MCF 10A (cell line): Measurements from ENCODE around the gene NSF. TPM values are rescaled to one million over a fixed set of nuclear protein-coding genes. Genes with fewer than 3 reads are reported as not detected.
A peak's percentile ranks its signal among the peaks of the same experiment; 100 is the strongest.
"Not testable (repeated sequence)": the region's sequence is repeated elsewhere in the genome, so short reads cannot be mapped to it uniquely, and the experiment has no call there.

Source experiments
- Bru-seq: library from RNA; stranded (reverse); fragments of 400-500 nt; gene quantifications from one replicate; lab custom pipeline; 2021; lab: Mats Ljungman, UMichigan
- BruChase-seq, 2 experiments: library from RNA; stranded (reverse); fragments of 400-500 nt; gene quantifications; one replicate each; lab custom pipeline; 2021; lab: Mats Ljungman, UMichigan
- BruUV-seq: library from RNA; stranded (reverse); fragments of 400-500 nt; replicated peaks from 2 replicates; lab custom pipeline; 2021; lab: Mats Ljungman, UMichigan
- CTCF ChIA-PET: fragments of 300-600 bp; sonication (Branson Sonifier 250); formaldehyde crosslinking; extraction: SDS; loops from one replicate; lab custom pipeline; 2021; ENCODE audit warnings: antibody characterized with exemption, inconsistent platforms; lab: Yijun Ruan, JAX
- POLR2A ChIA-PET: fragments of 300-600, 350-650 bp; sonication (Branson Sonifier 250); formaldehyde crosslinking; extraction: SDS; loops from one replicate; lab custom pipeline; 2020; ENCODE audit warnings: antibody characterized with exemption, inconsistent platforms; lab: Yijun Ruan, JAX
- DNase-seq: peaks from one replicate; pipeline ENCODE4 v3.0.0-alpha.2; 2018; ENCODE audit not compliant: unreplicated experiment
- H3K27ac Mint-ChIP-seq: one replicate; pipeline ENCODE4 v1.8.0; 2022; ENCODE audit warnings: mild to moderate bottlenecking, low read depth, mixed read lengths; ENCODE audit not compliant: unreplicated experiment
- H3K27me3 Mint-ChIP-seq: one replicate; pipeline ENCODE4 v1.8.0; 2022; ENCODE audit warnings: mixed read lengths; ENCODE audit not compliant: insufficient read depth, unreplicated experiment
- H3K36me3 Mint-ChIP-seq: one replicate; pipeline ENCODE4 v1.8.0; 2022; ENCODE audit warnings: mild to moderate bottlenecking, moderate library complexity, mixed read lengths; ENCODE audit not compliant: insufficient read depth, unreplicated experiment
- H3K4me1 Mint-ChIP-seq: one replicate; pipeline ENCODE4 v1.8.0; 2022; ENCODE audit warnings: mixed read lengths; ENCODE audit not compliant: insufficient read depth, unreplicated experiment
- H3K4me3 Mint-ChIP-seq: one replicate; pipeline ENCODE4 v1.8.0; 2022; ENCODE audit warnings: mild to moderate bottlenecking, moderate library complexity, mixed read lengths; ENCODE audit not compliant: unreplicated experiment
- H3K9me3 Mint-ChIP-seq: one replicate; pipeline ENCODE4 v1.8.0; 2022; ENCODE audit warnings: mixed read lengths; ENCODE audit not compliant: unreplicated experiment
- intact Hi-C: fragments of 100-400 bp; cut with micrococcal nuclease; formaldehyde crosslinking; loops from 2 replicates; pipeline ENCODE4 v1.14.1; 2022
- long read RNA-seq: library from polyadenylated mRNA; stranded (forward); transcript quantifications from one replicate; pipeline ENCODE4 v2.0.0, GENCODE V29; 2022
- total RNA-seq: library from RNA; stranded (reverse); gene quantifications from 2 replicates; pipeline ENCODE4 v1.2.3, GENCODE V29; 2022

Gene NSF
- total RNA-seq: 21.1 and 24.1 TPM in 2 replicates
- Bru-seq, nascent RNA: percentile 58 among the genes with signal in this experiment
- BruChase-seq, experiment 1, labeled RNA remaining after a 6-hour chase: percentile 54 among the genes with signal in this experiment
- BruChase-seq, experiment 2, labeled RNA remaining after a 2-hour chase: percentile 50 among the genes with signal in this experiment
- long read RNA-seq, transcript NSF-201 (21 exons, 3,983 nt): major isoform, 80 of 97 reads
- long read RNA-seq, partial matches to known transcripts: 7 of 97 reads
- long read RNA-seq, other reads (novel, unspliced or antisense): 7 of 97 reads

DNA sequence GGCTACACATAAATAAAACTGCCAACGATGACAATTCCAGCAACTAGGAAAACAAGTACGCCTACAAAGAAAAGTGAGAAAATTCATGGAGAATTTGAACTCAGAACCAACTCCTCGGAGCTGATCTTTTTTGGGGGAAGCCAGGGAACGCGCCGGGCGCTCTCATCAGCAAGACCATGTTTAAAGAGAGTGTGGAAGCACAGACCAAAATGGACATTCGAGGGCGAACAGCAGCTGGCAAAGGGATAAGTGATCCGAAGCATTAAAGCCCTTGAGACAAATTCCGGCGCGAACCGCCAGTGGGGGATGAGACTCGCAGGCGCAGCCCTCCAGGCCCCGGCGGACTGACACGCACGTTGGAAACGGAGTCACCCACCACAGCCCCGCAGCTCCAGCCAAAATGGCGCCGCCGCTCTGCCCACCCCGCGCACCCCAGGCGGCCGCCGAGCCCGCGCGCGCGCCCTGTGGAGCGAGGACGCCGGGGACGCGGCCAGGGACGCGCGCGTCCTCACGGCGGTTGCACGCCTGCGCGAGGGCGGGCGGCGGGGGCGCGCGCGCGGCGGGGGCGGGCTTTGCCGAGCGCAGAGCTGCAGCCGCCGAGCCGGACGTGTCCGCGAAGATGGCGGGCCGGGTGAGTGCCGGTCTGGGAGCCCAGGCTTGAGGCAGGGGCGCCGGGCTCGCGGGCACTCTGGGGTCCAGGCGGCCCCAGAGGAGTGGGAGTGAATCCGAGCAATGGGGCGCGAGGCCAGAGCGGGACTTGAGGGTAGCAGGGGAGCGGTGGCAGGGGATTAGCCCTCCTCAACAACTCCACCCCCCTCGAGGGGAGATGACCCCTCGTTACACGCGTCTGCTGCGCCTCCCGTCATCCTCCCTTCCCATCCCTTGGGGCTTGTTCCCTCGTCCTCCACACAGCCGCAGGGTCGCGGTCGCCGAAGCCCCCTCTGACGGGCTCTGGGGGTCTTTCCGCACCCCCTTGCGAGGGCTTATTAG is at the start of gene NSF:
Gene NSF (plus strand): TSS at position 513 of the 990 bp plus-strand sequence. CDS start 107 bp downstream, at position 620.
- POLR2A ChIA-PET, H3K36me3 Mint-ChIP-seq, H3K9me3 Mint-ChIP-seq, intact Hi-C loops, CTCF ChIA-PET, BruUV-seq, H3K27me3 Mint-ChIP-seq, H3K4me3 Mint-ChIP-seq, DNase-seq, H3K27ac Mint-ChIP-seq, H3K4me1 Mint-ChIP-seq: not testable (repeated sequence)

- CTCF ChIA-PET, H3K4me1 Mint-ChIP-seq, H3K9me3 Mint-ChIP-seq, H3K27me3 Mint-ChIP-seq, H3K27ac Mint-ChIP-seq, POLR2A ChIA-PET, DNase-seq, H3K4me3 Mint-ChIP-seq, BruUV-seq, intact Hi-C loops: not testable (repeated sequence)
- peaks cover 14% of the 10 kb centered on the region for H3K36me3 Mint-ChIP-seq
Measured at GRCh38 chr17:46548607-46549006, 41.9 kb upstream of the NSF start.

DNA sequence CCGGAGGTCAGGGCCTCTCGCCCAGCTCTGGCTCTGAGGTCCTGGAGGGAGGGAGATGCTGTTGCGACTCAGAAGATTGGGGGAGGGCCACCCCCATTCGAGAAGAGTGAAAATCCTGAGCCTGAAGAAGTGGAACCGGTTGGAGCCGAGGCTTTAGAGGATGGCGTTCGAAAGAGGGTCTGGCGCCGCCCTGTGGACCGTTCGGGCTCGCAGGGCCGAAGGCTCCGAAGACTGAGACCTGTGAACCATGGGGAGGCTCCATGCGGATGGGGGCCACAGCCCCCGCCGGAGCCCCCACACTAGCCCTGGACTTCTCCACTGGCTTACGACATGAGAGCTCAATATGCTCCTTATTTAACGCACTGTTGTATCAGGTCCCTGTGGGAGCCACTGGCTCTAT is 31.3 kb upstream of the NSF start:
- H3K27me3 Mint-ChIP-seq, H3K36me3 Mint-ChIP-seq, DNase-seq: not testable (repeated sequence)

DNA sequence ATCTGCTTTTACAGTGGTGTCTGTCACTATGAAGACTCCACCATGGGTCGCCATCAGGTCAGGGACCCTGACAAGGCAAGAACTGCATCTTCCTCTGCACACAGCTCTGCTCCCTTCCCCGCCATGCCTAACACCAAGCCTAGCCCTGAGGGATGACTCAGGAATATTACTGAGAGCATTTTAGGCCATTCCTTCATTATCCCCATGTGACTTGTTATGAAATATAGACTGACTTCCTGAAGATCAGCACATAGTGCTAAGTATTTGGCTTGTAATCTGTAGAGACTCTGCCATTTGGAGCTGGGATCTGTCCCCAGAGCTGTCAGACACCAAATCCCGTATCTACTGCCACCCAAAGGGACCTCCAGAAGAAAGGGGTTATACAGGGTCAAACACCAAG is 30.4 kb upstream of the NSF start:
- intact Hi-C loops, H3K36me3 Mint-ChIP-seq, H3K4me1 Mint-ChIP-seq, DNase-seq, POLR2A ChIA-PET, H3K27ac Mint-ChIP-seq, H3K27me3 Mint-ChIP-seq, H3K9me3 Mint-ChIP-seq, CTCF ChIA-PET, H3K4me3 Mint-ChIP-seq, BruUV-seq: not testable (repeated sequence)

More for the DNA sequence above, 31.3 kb upstream of the NSF start:
- H3K4me3 Mint-ChIP-seq, POLR2A ChIA-PET, H3K27ac Mint-ChIP-seq, intact Hi-C loops, BruUV-seq, CTCF ChIA-PET, H3K9me3 Mint-ChIP-seq, H3K4me1 Mint-ChIP-seq: not testable (repeated sequence)

DNA sequence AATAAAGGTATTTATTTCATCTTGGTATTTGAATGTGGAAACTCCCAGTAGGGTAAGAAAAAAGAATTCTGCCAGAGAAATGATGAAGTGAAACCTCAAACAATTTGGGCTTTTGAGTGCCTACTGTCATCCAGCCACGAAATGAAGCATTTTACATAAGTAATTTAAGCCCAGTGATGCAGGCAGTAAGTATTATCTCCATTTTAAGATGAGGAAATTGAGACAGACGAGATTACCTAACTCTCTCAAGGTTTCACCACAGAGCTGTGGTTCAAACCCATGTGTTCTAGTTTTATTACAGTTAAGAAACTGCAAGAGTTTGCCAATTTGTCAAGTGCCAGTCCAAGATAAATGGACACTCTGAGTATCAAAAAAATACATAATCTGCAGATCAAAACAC is 24.2 kb upstream of the NSF start:
- intact Hi-C loops, H3K27me3 Mint-ChIP-seq, H3K36me3 Mint-ChIP-seq, H3K9me3 Mint-ChIP-seq, CTCF ChIA-PET, H3K27ac Mint-ChIP-seq, H3K4me1 Mint-ChIP-seq, POLR2A ChIA-PET, H3K4me3 Mint-ChIP-seq, DNase-seq, BruUV-seq: not testable (repeated sequence)

GRCh38 chr17:46566980-46567379 is 23.5 kb upstream of the NSF start:
- DNase-seq, H3K27ac Mint-ChIP-seq, POLR2A ChIA-PET, H3K27me3 Mint-ChIP-seq, CTCF ChIA-PET, H3K9me3 Mint-ChIP-seq, H3K36me3 Mint-ChIP-seq, BruUV-seq, H3K4me3 Mint-ChIP-seq, H3K4me1 Mint-ChIP-seq, intact Hi-C loops: not testable (repeated sequence)

GRCh38 chr17:46571796-46572195 is 18.7 kb upstream of the NSF start:
- H3K27me3 Mint-ChIP-seq, DNase-seq, H3K9me3 Mint-ChIP-seq, BruUV-seq, H3K4me1 Mint-ChIP-seq, H3K27ac Mint-ChIP-seq, CTCF ChIA-PET, intact Hi-C loops, H3K36me3 Mint-ChIP-seq, POLR2A ChIA-PET, H3K4me3 Mint-ChIP-seq: not testable (repeated sequence)

GRCh38 chr17:46579083-46580075 is 11.1 kb upstream of the NSF start, which contains the start of gene ARL17A:
ARL17A (minus strand) TSS chr17:46579691; CDS start chr17:46576322, 3,369 bp downstream.
- H3K4me1 Mint-ChIP-seq, intact Hi-C loops, CTCF ChIA-PET, POLR2A ChIA-PET, H3K9me3 Mint-ChIP-seq, H3K27ac Mint-ChIP-seq, H3K27me3 Mint-ChIP-seq, DNase-seq, H3K36me3 Mint-ChIP-seq: not testable (repeated sequence)
- peak within 1 kb of the TSS; percentile 44 for H3K4me3 Mint-ChIP-seq
- BruUV-seq: TSS peak; percentile 63
